HepG2 (cell line): ENCODE measurements around the gene RPGRIP1. TPM values are rescaled to one million over a fixed set of nuclear protein-coding genes. Genes with fewer than 3 reads are reported as not detected.
A peak's percentile ranks its signal among the peaks of the same experiment; 100 is the strongest.

Experiments
- ATAC-seq: fragments of 200-7000 bp; cut with Tn5 transposase; 3 replicates; pipeline ENCODE4 v1.9.1; 2020; ENCODE audit warnings: mild to moderate bottlenecking, moderate library complexity
- BruUV-seq: library from RNA; stranded (reverse); fragments of 400-500 nt; replicated peaks from 2 replicates; lab custom pipeline; 2021; lab: Mats Ljungman, UMichigan
- CTCF ChIA-PET: fragments of 300-600 bp; formaldehyde crosslinking; extraction: SDS; loops from one replicate; lab custom pipeline; 2021; ENCODE audit warnings: low total read pairs, inconsistent platforms, low intra/inter-chr PET ratio; lab: Yijun Ruan, JAX
- POLR2A ChIA-PET: fragments of 350-600 bp; sonication (Branson Sonifier 250); formaldehyde crosslinking; loops from one replicate; lab custom pipeline; 2020; ENCODE audit warnings: antibody characterized with exemption, inconsistent platforms; lab: Yijun Ruan, JAX
- DNase-seq: peaks from one replicate; pipeline ENCODE4 v3.0.0-alpha.2; 2015; ENCODE audit warnings: low spot score
- FAIRE-seq: peaks from 3 replicates; lab custom pipeline; 2011; peaks lifted over from hg19 to GRCh38; lab: Jason Lieb, UNC
- H2AFZ ChIP-seq: one replicate; pipeline ENCODE4 v1.6.1; 2011; ENCODE audit warnings: low read length, inconsistent platforms
- H3K27ac ChIP-seq: fragments of 300-600 bp; 3 replicates; pipeline ENCODE4 v1.8.0; 2011; ENCODE audit warnings: mixed run types, mild to moderate bottlenecking, mixed read lengths, low read length, inconsistent platforms; ENCODE audit not compliant: insufficient read depth; ENCODE audit errors: extremely low read length
- H3K27me3 ChIP-seq, 2 experiments: fragments of 200-600 bp in 1 of 2; 2 replicates in 1 of 2; 3 replicates in 1 of 2; pipeline versions ENCODE4 v1.6.0 to v1.8.0; 2011; ENCODE audit warnings: low read length in 2 of 2, mild to moderate bottlenecking in 2 of 2, moderate library complexity in 2 of 2, inconsistent platforms in 1 of 2; ENCODE audit not compliant: insufficient read depth in 2 of 2, control insufficient read depth in 1 of 2
- H3K36me3 ChIP-seq, 2 experiments: fragments of 200-600 bp in 1 of 2; replicated peaks in 1 of 2; 2 replicates in 1 of 2; 3 replicates in 1 of 2; pipeline versions ENCODE4 v1.5.1 to v1.8.0; 2011; ENCODE audit warnings: low read length in 2 of 2, inconsistent platforms in 1 of 2; ENCODE audit not compliant: insufficient read depth in 2 of 2, control insufficient read depth in 1 of 2
- H3K4me1 ChIP-seq: 2 replicates; pipeline ENCODE4 v1.5.1; 2012; ENCODE audit warnings: low read length, inconsistent platforms; ENCODE audit not compliant: insufficient read depth
- H3K4me2 ChIP-seq: 2 replicates; pipeline ENCODE4 v1.6.0; 2011; ENCODE audit warnings: low read depth, low read length, inconsistent platforms
- H3K4me3 ChIP-seq, 3 experiments: fragments of 200-600 bp in 1 of 3; sonication (generic), shearing (Covaris generic) in 1 of 3; replicated peaks in 1 of 3; 2 replicates each; pipeline ENCODE4 v1.5.1; 2011 to 2016; ENCODE audit warnings: low read length in 3 of 3, inconsistent platforms in 2 of 3, low read depth in 2 of 3, mild to moderate bottlenecking in 2 of 3, control low read depth in 1 of 3, mixed read lengths in 1 of 3; ENCODE audit not compliant: insufficient read depth in 1 of 3
- H3K79me2 ChIP-seq: one replicate; pipeline ENCODE4 v1.6.1; 2011; ENCODE audit warnings: low read length, inconsistent platforms; ENCODE audit not compliant: insufficient read depth
- H3K9ac ChIP-seq: 2 replicates; pipeline ENCODE4 v1.6.0; 2011; ENCODE audit warnings: mild to moderate bottlenecking, low read depth, low read length, inconsistent platforms; ENCODE audit not compliant: insufficient read depth
- H3K9me3 ChIP-seq: 2 replicates; pipeline ENCODE4 v1.5.1; 2012; ENCODE audit warnings: mild to moderate bottlenecking, low read length
- H4K20me1 ChIP-seq: 2 replicates; pipeline ENCODE4 v1.6.0; 2011; ENCODE audit warnings: inconsistent platforms, mild to moderate bottlenecking, low read length, moderate library complexity; ENCODE audit not compliant: insufficient read depth
- FOXP1 ChIP-seq, 2 experiments: fragments of 450-650 bp in 1 of 2; IDR thresholded peaks; 2 replicates each; pipeline ENCODE4 v1.6.1; 2017 to 2018; ENCODE audit warnings: antibody characterized with exemption in 1 of 2
- GPN1 ChIP-seq: sonication (generic); formaldehyde crosslinking; IDR thresholded peaks from 2 replicates; pipeline ENCODE4 v1.5.1; 2020; ENCODE audit warnings: missing genetic modification reagents, borderline replicate concordance
- HNF1B ChIP-seq: sonication (generic); formaldehyde crosslinking; IDR thresholded peaks from 2 replicates; pipeline ENCODE4 v1.5.1; 2020; ENCODE audit warnings: mild to moderate bottlenecking, moderate library complexity, missing genetic modification reagents
- HNF4G ChIP-seq, 2 experiments: sonication (generic) in 1 of 2; formaldehyde crosslinking in 1 of 2; IDR thresholded peaks; 2 replicates each; pipeline versions ENCODE4 v1.4.0 to v1.6.1; 2011 to 2020; ENCODE audit warnings: borderline replicate concordance in 2 of 2, low read depth in 2 of 2, mild to moderate bottlenecking in 2 of 2, low read length in 1 of 2, missing genetic modification reagents in 1 of 2, moderate library complexity in 1 of 2
- KDM2A ChIP-seq: sonication (generic); formaldehyde crosslinking; IDR thresholded peaks from 2 replicates; pipeline ENCODE4 v1.4.0; 2020; ENCODE audit warnings: low read depth, missing genetic modification reagents, borderline replicate concordance
- MATR3 ChIP-seq: sonication (generic); formaldehyde crosslinking; IDR thresholded peaks from 2 replicates; pipeline ENCODE4 v1.4.0; 2020; ENCODE audit warnings: missing genetic modification reagents
- MLLT10 ChIP-seq: sonication (generic); formaldehyde crosslinking; IDR thresholded peaks from 2 replicates; pipeline ENCODE4 v1.4.0; 2020; ENCODE audit warnings: missing genetic modification reagents
- PITX1 ChIP-seq: sonication (generic); formaldehyde crosslinking; IDR thresholded peaks from 2 replicates; pipeline ENCODE4 v1.5.1; 2020; ENCODE audit warnings: mild to moderate bottlenecking, missing genetic modification reagents
- REST ChIP-seq, 2 experiments: IDR thresholded peaks; 2 replicates each; pipeline ENCODE4 v1.6.1; 2011 to 2012; ENCODE audit warnings: low read length in 2 of 2, borderline replicate concordance in 1 of 2, low read depth in 1 of 2, mild to moderate bottlenecking in 1 of 2, moderate library complexity in 1 of 2
- SIX4 ChIP-seq: sonication (generic); formaldehyde crosslinking; IDR thresholded peaks from 2 replicates; pipeline ENCODE4 v1.4.0; 2020; ENCODE audit warnings: missing genetic modification reagents
- SP4 ChIP-seq: sonication (generic); formaldehyde crosslinking; IDR thresholded peaks from 2 replicates; pipeline ENCODE4 v1.8.1; 2023; ENCODE audit warnings: mild to moderate bottlenecking, missing genetic modification reagents
- ZC3H13 ChIP-seq: sonication (generic); formaldehyde crosslinking; IDR thresholded peaks from 2 replicates; pipeline ENCODE4 v1.8.1; 2023; ENCODE audit warnings: mild to moderate bottlenecking, missing genetic modification reagents, moderate library complexity
- ZMAT3 ChIP-seq: sonication (generic); formaldehyde crosslinking; conservative IDR thresholded peaks from 2 replicates; pipeline ENCODE4 v1.7.0; 2021; ENCODE audit warnings: missing genetic modification reagents
- ZNF781 ChIP-seq: sonication (generic); formaldehyde crosslinking; IDR thresholded peaks from 2 replicates; pipeline ENCODE4 v1.5.1; 2020; ENCODE audit warnings: borderline replicate concordance, mild to moderate bottlenecking, missing genetic modification reagents; ENCODE audit errors: not compliant biosample characterization
- ZSCAN31 ChIP-seq: sonication (generic); formaldehyde crosslinking; IDR thresholded peaks from 2 replicates; pipeline ENCODE4 v1.5.0; 2020; ENCODE audit warnings: low read depth, mild to moderate bottlenecking, missing genetic modification reagents
- WGBS: methylation state at CpG from one replicate; pipeline ENCODE4 v1.1.6; 2017; ENCODE audit warnings: low lambda C conversion rate; 5-methylcytosine and 5-hydroxymethylcytosine counted together
- in situ Hi-C: cut with HindIII; loops from 2 replicates; pipeline ENCODE4 v1.10.0; 2017; ENCODE audit warnings: low pct_unique_long_range_greater_than_20kb; ENCODE audit not compliant: extremely low pct_ligation_motif_present
- intact Hi-C: fragments of 100-400 bp; cut with micrococcal nuclease; formaldehyde crosslinking; loops from one replicate; pipeline ENCODE4 v1.10.0; 2022; ENCODE audit not compliant: unreplicated experiment
- polyA plus RNA-seq, 8 experiments: library from polyadenylated mRNA; depleted of rRNA in 3 of 8; stranded (reverse) in 7 of 8; unstranded in 1 of 8; fragments of >200 nt; fragmentation: Illumina TruSeq in 4 of 8; extraction: Trizol in 4 of 8; gene quantifications; 2 replicates each; pipeline versions ENCODE4 v1.2.1 to v1.2.3, GENCODE V29; 2011 to 2016; ENCODE audit warnings: low read depth in 4 of 8, missing spikeins in 1 of 8, mixed read lengths in 1 of 8; ENCODE audit not compliant: insufficient read depth in 1 of 8
- total RNA-seq, 5 experiments: library from RNA; depleted of rRNA; stranded (reverse); fragments of >200 nt; fragmentation: Illumina TruSeq; extraction: Trizol; gene quantifications; 2 replicates each; pipeline ENCODE4 v1.2.3, GENCODE V29; 2016; ENCODE audit warnings: low read depth in 1 of 5
- TF ChIP-seq, protein P1 (sequence below): sonication (generic); formaldehyde crosslinking; IDR thresholded peaks from 2 replicates; pipeline ENCODE4 v1.5.1; 2020; ENCODE audit warnings: mild to moderate bottlenecking, missing genetic modification reagents, borderline replicate concordance

Gene RPGRIP1
- total and polyA plus RNA-seq, 2 of the 13 experiments (the other 11 are each of a cell fraction or from before 2014, with no cell fraction given): 0.13 to 1.1 TPM

- H3K4me1 ChIP-seq: peaks cover 71% of the 10 kb centered on the region
- peaks cover 18 to 85% of the 10 kb centered on the region in 2 experiments for H3K36me3 ChIP-seq
- DNase-seq (no peak), FAIRE-seq (no peak), ATAC-seq (peak; percentile 26)
- H3K27me3 ChIP-seq: no peaks in the 10 kb centered on the region
- H3K27ac ChIP-seq: peak overlapping the region; percentile 20
- ChIA-PET CTCF (no interaction called here), POLR2A (interaction anchor here (0.9 to 1.5 kb wide), 2 partner anchors 24 to 26 kb away, joined by 3 to 4 read pairs; no protein-coding TSS in a partner anchor)
- no TSS peak for BruUV-seq
- intact Hi-C loops (loop anchor here (10.0 kb wide), 1 partner anchor 316 kb away; no protein-coding TSS in a partner anchor), in situ Hi-C loops (no loop called here)
- peaks cover 98% of the 10 kb centered on the region for H4K20me1 ChIP-seq
- H3K4me3 ChIP-seq: no peak overlapping the region
- no peaks in the 10 kb centered on the region for H3K9me3 ChIP-seq
- H3K4me2 ChIP-seq: no peak overlapping the region
- H2AFZ ChIP-seq: no peak overlapping the region
- 91% methylated on average over 11 of the region's 11 CpGs for WGBS
- H3K9ac ChIP-seq: no peak overlapping the region
- peaks cover 100% of the 10 kb centered on the region for H3K79me2 ChIP-seq
- TF ChIP-seq SIX4 (CRISPR knock-in tag) (no peak), MATR3 (CRISPR knock-in tag) (no peak), SP4 (CRISPR knock-in tag) (peak; percentile 49; the same call in 1 of the 2 replicates), HNF4G (IDR thresholded peaks at IDR 0.05; ENCODE audit: borderline replicate concordance, low read depth, low read length) (no peak), HNF4G (CRISPR knock-in tag; IDR thresholded peaks at IDR 0.05; ENCODE audit: borderline replicate concordance, low read depth) (no peak), ZMAT3 (0 out of 2 replicates have a peak, but pooled peaks have one; percentile 43), KDM2A (CRISPR knock-in tag) (no peak), ZNF781 (CRISPR knock-in tag) (no peak), ZC3H13 (CRISPR knock-in tag) (no peak), PITX1 (CRISPR knock-in tag) (no peak), FOXP1 (IDR thresholded peaks at IDR 0.05) (no peak), FOXP1 (CRISPR knock-in tag; IDR thresholded peaks at IDR 0.05) (no peak), MLLT10 (CRISPR knock-in tag) (no peak), REST (IDR thresholded peaks at IDR 0.05; ENCODE audit: borderline replicate concordance in 1 of 2, low read depth in 1 of 2, low read length in 2 of 2) (0 out of 4 replicates have a peak, but pooled peaks of 1 of the 2 experiments have one; percentile 10), GPN1 (no peak), ZSCAN31 (CRISPR knock-in tag) (no peak), HNF1B (0 out of 2 replicates have a peak, but pooled peaks have one; percentile 51)
- TF ChIP-seq, protein P1, sequence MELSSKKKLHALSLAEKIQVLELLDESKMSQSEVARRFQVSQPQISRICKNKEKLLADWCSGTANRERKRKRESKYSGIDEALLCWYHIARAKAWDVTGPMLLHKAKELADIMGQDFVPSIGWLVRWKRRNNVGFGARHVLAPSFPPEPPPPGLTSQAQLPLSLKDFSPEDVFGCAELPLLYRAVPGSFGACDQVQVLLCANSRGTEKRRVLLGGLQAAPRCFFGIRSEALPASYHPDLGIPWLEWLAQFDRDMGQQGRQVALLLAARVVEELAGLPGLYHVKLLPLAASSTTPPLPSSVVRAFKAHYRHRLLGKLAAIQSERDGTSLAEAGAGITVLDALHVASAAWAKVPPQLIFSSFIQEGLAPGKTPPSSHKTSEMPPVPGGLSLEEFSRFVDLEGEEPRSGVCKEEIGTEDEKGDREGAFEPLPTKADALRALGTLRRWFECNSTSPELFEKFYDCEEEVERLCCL: no peak
Observed at GRCh38 chr14:21238823-21239518, 40.9 kb upstream of the RPGRIP1 start.
